HCT116 (cell line): Measurements from ENCODE around the gene ATP8A2. TPM values are rescaled to one million over a fixed set of nuclear protein-coding genes. Genes with fewer than 3 reads are reported as not detected.

Experiments
- ATAC-seq: fragments of 200-7000 bp; cut with Tn5 transposase; 2 replicates; pipeline ENCODE4 v1.9.1; 2020; ENCODE audit warnings: mild to moderate bottlenecking, moderate library complexity
- BruUV-seq: library from RNA; stranded (reverse); fragments of 400-500 nt; replicated peaks from 2 replicates; lab custom pipeline; 2021; lab: Mats Ljungman, UMichigan
- CTCF ChIA-PET: fragments of 300-600 bp; sonication (Branson Sonifier 250); formaldehyde crosslinking; loops from one replicate; lab custom pipeline; 2021; ENCODE audit warnings: antibody characterized with exemption; lab: Charles Lee
- POLR2A ChIA-PET: fragments of 300-600, 350-600 bp; sonication (Branson Sonifier 250); formaldehyde crosslinking; loops from one replicate; lab custom pipeline; 2021; ENCODE audit warnings: antibody characterized with exemption; lab: Charles Lee
- RAD21 ChIA-PET, 2 experiments: fragments of 300-600 bp; sonication (Branson Sonifier 250); formaldehyde crosslinking; loops; one replicate each; lab custom pipeline; 2023; ENCODE audit warnings: low total read pairs in 2 of 2; ENCODE audit not compliant: uncharacterized antibody in 2 of 2, unreplicated experiment in 2 of 2, low non-redundant PET in 1 of 2; lab: Charles Lee
- DNase-seq: peaks from one replicate; pipeline ENCODE4 v3.0.0-alpha.2; 2010; ENCODE audit warnings: low read depth, low spot score
- H2AFZ ChIP-seq: fragments of 200-600 bp; shearing (Covaris generic), sonication (generic); 2 replicates; pipeline ENCODE4 v1.6.1; 2017; ENCODE audit warnings: low read depth, mixed run types, mixed read lengths, antibody characterized with exemption, low read length; ENCODE audit not compliant: poor library complexity, severe bottlenecking
- H3K27ac ChIP-seq: 2 replicates; pipeline ENCODE4 v1.5.1; 2012; ENCODE audit warnings: low read depth, low read length
- H3K27me3 ChIP-seq: fragments of 200-600 bp; sonication (generic); 2 replicates; pipeline ENCODE4 v1.6.1; 2016; ENCODE audit warnings: mixed run types, low read length, mixed read lengths; ENCODE audit not compliant: insufficient read depth
- H3K36me3 ChIP-seq, 2 experiments: fragments of 200-500 bp in 1 of 2; fragments of 200-600 bp in 1 of 2; sonication (Bioruptor generic) in 1 of 2; sonication (generic) in 1 of 2; 2 replicates each; pipeline versions ENCODE4 v1.5.1 to v1.6.1; 2014 to 2016; ENCODE audit warnings: low read length in 2 of 2, inconsistent platforms in 1 of 2, mixed read lengths in 1 of 2, mixed run types in 1 of 2; ENCODE audit not compliant: insufficient read depth in 2 of 2, control insufficient read depth in 1 of 2
- H3K4me1 ChIP-seq, 2 experiments: fragments of 200-600 bp in 1 of 2; sonication (generic) in 1 of 2; 2 replicates each; pipeline versions ENCODE4 v1.5.1 to v1.6.1; 2012 to 2017; ENCODE audit warnings: low read length in 2 of 2, inconsistent platforms in 1 of 2, mild to moderate bottlenecking in 1 of 2, mixed read lengths in 1 of 2, mixed run types in 1 of 2, moderate library complexity in 1 of 2; ENCODE audit not compliant: insufficient read depth in 2 of 2, control insufficient read depth in 1 of 2
- H3K4me2 ChIP-seq: fragments of 200-600 bp; sonication (generic); 2 replicates; pipeline ENCODE4 v1.6.1; 2017; ENCODE audit warnings: mixed run types, low read length, mixed read lengths
- H3K4me3 ChIP-seq, 2 experiments: fragments of 200-600 bp in 1 of 2; sonication (generic) in 1 of 2; replicated peaks in 1 of 2; 2 replicates each; pipeline ENCODE4 v1.5.1; 2011 to 2016; ENCODE audit warnings: low read length in 2 of 2, control low read depth in 1 of 2, low read depth in 1 of 2, mild to moderate bottlenecking in 1 of 2, mixed read lengths in 1 of 2, mixed run types in 1 of 2
- H3K79me2 ChIP-seq: fragments of 200-600 bp; sonication (generic); 2 replicates; pipeline ENCODE4 v1.6.1; 2017; ENCODE audit warnings: mild to moderate bottlenecking, mixed run types, low read length, moderate library complexity, mixed read lengths; ENCODE audit not compliant: insufficient read depth
- H3K9ac ChIP-seq: fragments of 200-600 bp; sonication (generic); 2 replicates; pipeline ENCODE4 v1.6.1; 2016; ENCODE audit warnings: low read length, mixed read lengths
- H3K9me2 ChIP-seq: fragments of 200-600 bp; sonication (generic), shearing (Covaris generic); 2 replicates; pipeline ENCODE4 v1.6.1; 2017; ENCODE audit warnings: mixed run types, mild to moderate bottlenecking, moderate library complexity; ENCODE audit not compliant: insufficient read depth
- H3K9me3 ChIP-seq, 2 experiments: fragments of 200-500 bp in 1 of 2; fragments of 200-600 bp in 1 of 2; sonication (Bioruptor generic) in 1 of 2; sonication (generic) in 1 of 2; 2 replicates each; pipeline ENCODE4 v1.6.1; 2014 to 2017; ENCODE audit warnings: low read length in 2 of 2, mixed read lengths in 2 of 2, inconsistent platforms in 1 of 2, low read depth in 1 of 2, mild to moderate bottlenecking in 1 of 2, mixed run types in 1 of 2, moderate library complexity in 1 of 2; ENCODE audit not compliant: control insufficient read depth in 1 of 2, insufficient read depth in 1 of 2
- H4K20me1 ChIP-seq: fragments of 200-600 bp; sonication (generic), shearing (Covaris generic); 2 replicates; pipeline ENCODE4 v1.6.1; 2017; ENCODE audit warnings: mixed run types, mild to moderate bottlenecking, moderate library complexity; ENCODE audit not compliant: insufficient read depth
- EGR1 ChIP-seq: IDR thresholded peaks from 2 replicates; pipeline ENCODE4 v1.6.1; 2012; ENCODE audit warnings: low read depth
- ELF1 ChIP-seq: IDR thresholded peaks from 2 replicates; pipeline ENCODE4 v1.6.1; 2012; ENCODE audit warnings: low read depth, borderline replicate concordance
- FOSL1 ChIP-seq: IDR thresholded peaks from 2 replicates; pipeline ENCODE4 v1.6.1; 2012; ENCODE audit warnings: low read depth
- MAX ChIP-seq: IDR thresholded peaks from 2 replicates; pipeline ENCODE4 v1.6.1; 2012
- RAD21 ChIP-seq: IDR thresholded peaks from 2 replicates; pipeline ENCODE4 v1.6.1; 2012; ENCODE audit warnings: low read depth, mild to moderate bottlenecking
- SP1 ChIP-seq: IDR thresholded peaks from 2 replicates; pipeline ENCODE4 v1.6.1; 2012; ENCODE audit warnings: low read depth
- SRF ChIP-seq: IDR thresholded peaks from 2 replicates; pipeline ENCODE4 v1.6.1; 2012; ENCODE audit warnings: low read depth
- TCF7L2 ChIP-seq: IDR thresholded peaks from 2 replicates; pipeline ENCODE4 v1.7.0; 2011; ENCODE audit warnings: borderline replicate concordance, inconsistent platforms; ENCODE audit not compliant: insufficient read depth, insufficient read length; ENCODE audit errors: extremely low read depth
- ZFX ChIP-seq: fragments of 450-650 bp; IDR thresholded peaks from 2 replicates; pipeline ENCODE4 v1.6.1; 2017
- intact Hi-C: fragments of 100-400 bp; cut with micrococcal nuclease; formaldehyde crosslinking; loops from 2 replicates; pipeline ENCODE4 v1.10.0; 2022
- total RNA-seq: library from RNA; stranded (reverse); gene quantifications from one replicate; pipeline ENCODE4 v1.2.1, GENCODE V29; 2021; ENCODE audit not compliant: unreplicated experiment
- TF ChIP-seq, protein P1 (sequence below): IDR thresholded peaks from 2 replicates; pipeline ENCODE4 v1.6.1; 2011; ENCODE audit warnings: mild to moderate bottlenecking, low read length, moderate library complexity; ENCODE audit not compliant: insufficient replicate concordance; ENCODE audit errors: extremely low read depth
- TF ChIP-seq, protein P2 (sequence below): IDR thresholded peaks from 2 replicates; pipeline ENCODE4 v1.6.1; 2012

The ATP8A2 gene
- total RNA-seq, 1 experiment from 2014 or later: not detected

GRCh38 chr13:25827831-25828465, 456.2 kb downstream of the ATP8A2 start:
- Histone ChIP-seq H3K4me1 (no peaks in the 10 kb centered on the region), H3K79me2 (no peaks in the 10 kb centered on the region), H3K4me2 (no peak overlapping the region), H3K27me3 (peaks cover 31% of the 10 kb centered on the region), H3K9me2 (no peaks in the 10 kb centered on the region), H2AFZ (no peak overlapping the region), H3K27ac (no peak overlapping the region), H4K20me1 (no peaks in the 10 kb centered on the region), H3K4me3 (no peak overlapping the region), H3K36me3 (no peaks in the 10 kb centered on the region), H3K9ac (no peak overlapping the region), H3K9me3 (no peaks in the 10 kb centered on the region)
- RAD21 ChIA-PET: no interaction called here
- ATAC-seq (no peak), DNase-seq (no peak)
- POLR2A ChIA-PET: no interaction called here
- TF ChIP-seq EGR1 (no peak), ELF1 (no peak), ZFX (no peak), MAX (no peak), SP1 (no peak), RAD21 (no peak), FOSL1 (no peak), TCF7L2 (no peak), SRF (no peak)
- TF ChIP-seq, protein P1, sequence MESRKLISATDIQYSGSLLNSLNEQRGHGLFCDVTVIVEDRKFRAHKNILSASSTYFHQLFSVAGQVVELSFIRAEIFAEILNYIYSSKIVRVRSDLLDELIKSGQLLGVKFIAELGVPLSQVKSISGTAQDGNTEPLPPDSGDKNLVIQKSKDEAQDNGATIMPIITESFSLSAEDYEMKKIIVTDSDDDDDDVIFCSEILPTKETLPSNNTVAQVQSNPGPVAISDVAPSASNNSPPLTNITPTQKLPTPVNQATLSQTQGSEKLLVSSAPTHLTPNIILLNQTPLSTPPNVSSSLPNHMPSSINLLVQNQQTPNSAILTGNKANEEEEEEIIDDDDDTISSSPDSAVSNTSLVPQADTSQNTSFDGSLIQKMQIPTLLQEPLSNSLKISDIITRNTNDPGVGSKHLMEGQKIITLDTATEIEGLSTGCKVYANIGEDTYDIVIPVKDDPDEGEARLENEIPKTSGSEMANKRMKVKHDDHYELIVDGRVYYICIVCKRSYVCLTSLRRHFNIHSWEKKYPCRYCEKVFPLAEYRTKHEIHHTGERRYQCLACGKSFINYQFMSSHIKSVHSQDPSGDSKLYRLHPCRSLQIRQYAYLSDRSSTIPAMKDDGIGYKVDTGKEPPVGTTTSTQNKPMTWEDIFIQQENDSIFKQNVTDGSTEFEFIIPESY: no peak
- TF ChIP-seq, protein P2, sequence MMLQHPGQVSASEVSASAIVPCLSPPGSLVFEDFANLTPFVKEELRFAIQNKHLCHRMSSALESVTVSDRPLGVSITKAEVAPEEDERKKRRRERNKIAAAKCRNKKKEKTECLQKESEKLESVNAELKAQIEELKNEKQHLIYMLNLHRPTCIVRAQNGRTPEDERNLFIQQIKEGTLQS: no peak
- BruUV-seq: no TSS peak
- intact Hi-C loops: no loop called here
- CTCF ChIA-PET: interaction anchor here (0.9 kb wide), 1 partner anchor 871 kb away, joined by 3 read pairs; no protein-coding TSS in a partner anchor
